NCI-H1694 (cell line): ENCODE results near the gene EFNA2.

Experiments used
- DNase-seq: peaks from one replicate; lab custom pipeline; 2025; lab: John Stamatoyannopoulos, UW

Gene EFNA2

GRCh38 chr19:1284293-1284978 lies 1.2 kb upstream of the EFNA2 start:
- no peak for DNase-seq

GRCh38 chr19:1284979-1285736 lies 515 bp upstream of the EFNA2 start:
- DNase-seq, result no peak

- DNase-seq, result no peak
These were observed 1.0 kb downstream of the EFNA2 start for GRCh38 chr19:1286487-1287353.

GRCh38 chr19:1287354-1288225 lies 1.9 kb downstream of the EFNA2 start:
- DNase-seq, result no peak

GRCh38 chr19:1288226-1288612 lies 2.5 kb downstream of the EFNA2 start:
- DNase-seq, result no peak

DNA sequence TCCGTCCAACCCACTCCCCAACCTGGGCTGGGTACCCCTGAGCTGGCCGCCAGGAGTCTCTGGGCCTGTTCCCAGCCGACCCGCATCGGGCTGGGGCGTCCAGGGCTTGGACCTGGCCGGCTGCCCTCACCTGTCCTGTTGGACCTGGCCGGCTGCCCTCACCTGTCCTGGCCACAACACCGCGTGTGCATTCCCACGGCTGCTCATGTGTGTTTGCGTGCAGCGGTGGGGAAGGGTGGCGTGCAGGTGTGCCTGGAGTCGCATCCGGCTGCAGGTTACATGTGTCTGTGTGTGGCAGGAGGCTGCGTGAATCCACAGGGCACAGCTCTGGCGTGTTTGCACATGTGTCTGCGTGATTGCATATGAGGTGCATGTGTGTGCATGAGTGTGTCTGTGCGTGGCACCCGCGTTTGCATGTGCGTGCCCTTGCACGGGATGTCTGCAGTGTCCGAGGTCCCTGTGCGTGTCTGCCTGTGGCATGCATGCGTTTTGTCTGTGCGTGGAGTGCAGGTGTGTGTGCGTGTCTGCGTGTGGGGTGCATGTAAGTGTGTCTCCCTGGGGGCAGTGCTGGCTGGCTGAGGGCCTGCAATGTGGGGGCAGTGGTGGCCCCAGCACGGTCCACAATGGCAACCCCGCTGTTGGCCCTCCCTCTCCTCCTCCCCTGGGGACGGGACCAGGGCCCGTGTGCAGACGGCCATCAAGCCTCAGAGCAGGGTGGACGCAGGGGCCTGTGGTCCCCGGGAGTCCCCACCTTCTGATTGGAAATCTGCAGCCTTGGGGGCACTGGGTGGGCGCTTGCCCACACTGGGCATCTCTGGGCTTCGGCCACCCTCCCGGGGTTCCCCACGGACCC lies 3.4 kb downstream of the EFNA2 start:
- no peak for DNase-seq

GRCh38 chr19:1289686-1290025 lies 4.0 kb downstream of the EFNA2 start:
- no peak for DNase-seq

- no peak for DNase-seq
These were observed 4.6 kb downstream of the EFNA2 start for GRCh38 chr19:1290196-1290702.

DNA sequence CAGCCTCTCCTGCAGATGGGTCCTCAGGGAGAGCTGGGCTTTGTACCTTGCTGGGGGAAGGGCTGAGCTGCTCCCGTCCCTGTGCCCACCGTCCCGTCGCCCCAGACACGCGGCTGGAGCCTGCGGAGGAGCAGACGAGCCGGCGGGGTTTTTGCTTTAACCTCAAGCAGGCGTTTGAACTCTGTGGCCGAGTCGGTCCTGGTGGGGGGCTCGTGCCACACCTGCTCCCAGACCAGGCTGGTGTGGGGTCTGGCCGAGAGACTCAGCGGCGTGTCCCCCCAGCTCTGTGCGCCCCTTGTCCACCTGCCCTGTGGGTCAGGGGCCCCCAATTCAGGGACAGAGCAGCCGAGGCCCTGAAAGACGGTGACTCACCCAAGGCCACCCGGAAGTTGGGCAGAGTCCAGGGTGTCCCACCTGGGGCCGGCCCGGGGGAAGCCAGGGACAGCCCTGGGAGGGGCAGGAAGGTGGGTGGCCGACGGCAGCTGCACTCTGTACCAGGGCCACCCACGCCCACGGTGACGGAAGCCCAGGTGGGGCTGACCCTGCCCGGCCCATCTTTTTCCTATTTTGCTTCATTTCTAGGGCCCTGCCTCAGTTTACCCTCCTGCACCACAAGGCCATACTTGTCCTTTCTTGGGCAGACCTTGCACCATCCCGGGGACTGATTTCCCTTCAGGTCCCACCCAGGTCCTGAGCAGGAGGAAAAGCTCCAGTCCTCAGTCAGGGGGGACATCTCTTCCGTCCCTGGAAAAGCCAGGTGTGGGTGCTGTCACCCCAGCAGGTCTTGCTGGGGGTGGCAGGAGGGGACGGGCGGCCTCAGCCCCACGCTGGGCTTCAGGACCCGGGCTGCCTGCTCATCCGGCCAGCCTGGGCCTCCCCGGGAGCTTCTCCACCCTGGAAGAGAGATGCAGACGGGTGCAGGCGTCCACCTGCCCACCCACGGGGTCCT lies 5.3 kb downstream of the EFNA2 start:
- no peak for DNase-seq

- no peak for DNase-seq
These were observed 6.2 kb downstream of the EFNA2 start for GRCh38 chr19:1291761-1292418.

- DNase-seq, result no peak
These were observed 6.9 kb downstream of the EFNA2 start for GRCh38 chr19:1292419-1293151.

DNA sequence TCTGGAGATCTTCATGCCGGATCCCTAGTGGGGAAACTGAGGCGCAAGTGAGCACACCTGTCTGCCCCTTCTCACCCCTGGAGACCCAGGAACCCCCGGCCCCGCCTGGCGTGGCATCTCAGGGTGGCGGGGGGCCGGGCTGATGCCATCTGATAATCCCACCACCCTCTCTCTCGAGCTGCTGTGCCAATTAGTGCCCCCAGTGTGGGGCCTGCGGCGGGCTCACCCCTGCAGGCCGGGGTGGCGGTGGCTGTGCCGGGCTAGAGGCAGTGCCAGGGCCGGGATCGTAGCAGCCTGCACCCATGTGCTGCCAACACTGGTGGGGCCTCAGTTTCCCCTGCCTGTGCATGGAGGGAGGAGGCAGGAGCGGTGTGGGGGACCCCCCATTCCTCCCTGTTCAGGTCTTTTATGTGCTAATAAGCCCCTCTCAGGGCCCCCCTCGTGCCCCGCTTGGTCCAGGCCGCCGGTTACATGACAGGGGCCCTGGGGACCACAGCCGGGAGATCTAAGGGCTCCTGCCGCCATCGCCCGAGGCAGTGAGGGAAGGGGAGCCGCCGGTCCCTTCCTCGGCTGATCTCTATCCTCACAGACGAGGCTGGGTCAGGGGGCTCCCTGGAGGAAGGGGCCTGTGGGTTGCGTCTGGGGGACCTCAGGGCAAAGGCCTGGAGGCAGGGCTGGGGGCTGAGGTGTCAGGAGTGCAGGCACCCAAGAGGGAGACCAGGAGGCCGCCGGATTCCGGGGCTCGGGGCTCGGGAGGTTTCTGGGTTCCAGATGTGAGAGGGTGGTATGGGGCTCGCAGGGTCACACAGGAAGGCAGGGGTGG lies 8.3 kb downstream of the EFNA2 start:
- no peak for DNase-seq

DNA sequence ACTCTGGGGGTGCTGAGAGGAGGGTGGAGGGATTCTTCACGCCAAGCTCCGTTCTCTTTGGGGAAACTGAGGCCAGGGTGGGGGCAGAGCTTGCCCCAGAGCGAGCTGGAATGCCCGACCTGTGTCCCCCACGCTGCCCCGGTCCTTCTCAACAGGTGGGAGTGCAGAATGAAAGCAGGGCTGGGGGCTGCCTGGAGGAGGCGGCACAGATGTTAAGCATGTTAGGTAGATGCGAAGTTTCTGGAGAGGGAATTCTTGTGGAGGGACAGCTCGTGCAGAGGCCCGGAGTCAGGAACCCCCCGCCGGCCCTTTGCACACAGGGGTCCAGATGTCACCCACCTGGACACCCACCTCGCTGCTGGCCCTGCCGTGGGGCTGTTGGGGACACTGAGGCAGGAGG lies 9.0 kb downstream of the EFNA2 start:
- DNase-seq, result no peak

GRCh38 chr19:1295169-1296012 lies 9.7 kb downstream of the EFNA2 start:
- DNase-seq, result no peak

GRCh38 chr19:1296078-1296477 lies 10.4 kb downstream of the EFNA2 start:
- no peak for DNase-seq

DNA sequence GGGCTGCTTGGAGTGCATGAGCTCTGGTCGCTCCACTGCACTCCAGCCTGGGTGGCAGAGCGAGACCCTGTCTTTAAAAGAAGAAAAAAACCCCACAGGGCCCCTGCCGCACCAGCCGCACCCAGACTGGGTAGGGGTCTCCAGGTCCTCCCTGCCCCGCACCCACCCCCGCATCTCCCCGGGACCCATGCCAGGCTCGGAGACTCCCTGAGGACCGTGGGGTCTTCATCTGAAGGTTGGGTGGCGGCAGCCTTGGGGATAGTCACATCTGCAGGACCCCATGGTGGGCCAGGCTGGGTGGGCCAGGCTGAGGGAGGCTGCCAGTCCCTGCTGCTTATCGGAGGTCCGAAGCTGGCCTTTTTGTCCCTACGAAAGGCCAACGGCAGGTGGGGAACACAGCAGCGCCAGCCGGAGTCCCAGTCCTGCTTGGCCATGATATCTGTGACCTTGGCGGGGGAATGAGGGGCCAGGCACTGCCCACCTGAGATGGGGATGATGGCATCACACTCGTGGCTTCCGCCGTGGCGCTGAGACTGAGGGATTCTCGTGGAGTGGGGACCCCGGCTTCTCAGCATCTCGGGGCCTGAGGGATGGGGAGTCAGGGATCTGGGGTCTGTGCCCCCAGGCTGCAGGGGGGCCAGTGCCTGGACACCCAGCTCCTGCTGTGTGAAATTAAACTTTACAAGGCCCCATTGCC lies 11.1 kb downstream of the EFNA2 start:
- DNase-seq, result no peak
